GM23338 (cell line): ENCODE results near the gene FCRL6.

ENCODE experiments used
- EZH2 ChIP-seq: fragments of 200-600 bp; sonication (generic); IDR thresholded peaks from one replicate; pipeline ENCODE4 v1.8.0; 2017; ENCODE audit warnings: antibody characterized with exemption, mild to moderate bottlenecking, low read depth; ENCODE audit not compliant: unreplicated experiment
- POLR2AphosphoS5 ChIP-seq: IDR thresholded peaks from 2 replicates; pipeline ENCODE4 v1.6.1; 2016; ENCODE audit warnings: antibody characterized with exemption, low read depth
- TF ChIP-seq, protein P1 (sequence below), 2 experiments: fragments of 200-600 bp in 1 of 2; sonication (generic) in 1 of 2; conservative IDR thresholded peaks; 2 replicates each; pipeline versions ENCODE4 v1.5.1 to v1.6.1; 2016 to 2017; ENCODE audit warnings: antibody characterized with exemption in 2 of 2, low read depth in 2 of 2, mild to moderate bottlenecking in 2 of 2, moderate library complexity in 1 of 2
- TF ChIP-seq, protein P2 (sequence below): IDR thresholded peaks from one replicate; pipeline ENCODE4 v1.6.1; 2018; ENCODE audit warnings: antibody characterized with exemption; ENCODE audit not compliant: unreplicated experiment

DNA sequence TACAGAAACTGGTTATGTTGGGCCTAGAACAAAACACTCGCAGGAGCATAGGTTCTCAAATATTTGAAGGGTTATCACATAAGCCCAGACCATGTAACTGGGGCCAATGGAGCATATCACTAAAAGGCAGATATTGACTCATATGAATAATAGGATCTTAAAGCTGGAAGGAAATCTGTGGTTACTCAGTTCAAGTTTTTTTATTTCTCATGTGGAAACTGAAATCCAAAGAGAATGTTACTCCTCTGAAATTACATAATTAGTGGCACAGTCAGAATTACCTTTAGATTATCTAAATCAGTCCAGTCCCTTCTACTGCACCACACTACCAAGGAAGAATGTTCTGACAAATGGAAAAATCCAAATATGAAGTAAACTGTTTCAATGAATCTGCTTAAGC is 36.6 kb downstream of the FCRL6 start:
- TF ChIP-seq, protein P1, sequence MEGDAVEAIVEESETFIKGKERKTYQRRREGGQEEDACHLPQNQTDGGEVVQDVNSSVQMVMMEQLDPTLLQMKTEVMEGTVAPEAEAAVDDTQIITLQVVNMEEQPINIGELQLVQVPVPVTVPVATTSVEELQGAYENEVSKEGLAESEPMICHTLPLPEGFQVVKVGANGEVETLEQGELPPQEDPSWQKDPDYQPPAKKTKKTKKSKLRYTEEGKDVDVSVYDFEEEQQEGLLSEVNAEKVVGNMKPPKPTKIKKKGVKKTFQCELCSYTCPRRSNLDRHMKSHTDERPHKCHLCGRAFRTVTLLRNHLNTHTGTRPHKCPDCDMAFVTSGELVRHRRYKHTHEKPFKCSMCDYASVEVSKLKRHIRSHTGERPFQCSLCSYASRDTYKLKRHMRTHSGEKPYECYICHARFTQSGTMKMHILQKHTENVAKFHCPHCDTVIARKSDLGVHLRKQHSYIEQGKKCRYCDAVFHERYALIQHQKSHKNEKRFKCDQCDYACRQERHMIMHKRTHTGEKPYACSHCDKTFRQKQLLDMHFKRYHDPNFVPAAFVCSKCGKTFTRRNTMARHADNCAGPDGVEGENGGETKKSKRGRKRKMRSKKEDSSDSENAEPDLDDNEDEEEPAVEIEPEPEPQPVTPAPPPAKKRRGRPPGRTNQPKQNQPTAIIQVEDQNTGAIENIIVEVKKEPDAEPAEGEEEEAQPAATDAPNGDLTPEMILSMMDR (conservative IDR thresholded peaks at IDR 0.05; ENCODE audit: low read depth in 2 of 2) = no peak
- TF ChIP-seq, protein P2, sequence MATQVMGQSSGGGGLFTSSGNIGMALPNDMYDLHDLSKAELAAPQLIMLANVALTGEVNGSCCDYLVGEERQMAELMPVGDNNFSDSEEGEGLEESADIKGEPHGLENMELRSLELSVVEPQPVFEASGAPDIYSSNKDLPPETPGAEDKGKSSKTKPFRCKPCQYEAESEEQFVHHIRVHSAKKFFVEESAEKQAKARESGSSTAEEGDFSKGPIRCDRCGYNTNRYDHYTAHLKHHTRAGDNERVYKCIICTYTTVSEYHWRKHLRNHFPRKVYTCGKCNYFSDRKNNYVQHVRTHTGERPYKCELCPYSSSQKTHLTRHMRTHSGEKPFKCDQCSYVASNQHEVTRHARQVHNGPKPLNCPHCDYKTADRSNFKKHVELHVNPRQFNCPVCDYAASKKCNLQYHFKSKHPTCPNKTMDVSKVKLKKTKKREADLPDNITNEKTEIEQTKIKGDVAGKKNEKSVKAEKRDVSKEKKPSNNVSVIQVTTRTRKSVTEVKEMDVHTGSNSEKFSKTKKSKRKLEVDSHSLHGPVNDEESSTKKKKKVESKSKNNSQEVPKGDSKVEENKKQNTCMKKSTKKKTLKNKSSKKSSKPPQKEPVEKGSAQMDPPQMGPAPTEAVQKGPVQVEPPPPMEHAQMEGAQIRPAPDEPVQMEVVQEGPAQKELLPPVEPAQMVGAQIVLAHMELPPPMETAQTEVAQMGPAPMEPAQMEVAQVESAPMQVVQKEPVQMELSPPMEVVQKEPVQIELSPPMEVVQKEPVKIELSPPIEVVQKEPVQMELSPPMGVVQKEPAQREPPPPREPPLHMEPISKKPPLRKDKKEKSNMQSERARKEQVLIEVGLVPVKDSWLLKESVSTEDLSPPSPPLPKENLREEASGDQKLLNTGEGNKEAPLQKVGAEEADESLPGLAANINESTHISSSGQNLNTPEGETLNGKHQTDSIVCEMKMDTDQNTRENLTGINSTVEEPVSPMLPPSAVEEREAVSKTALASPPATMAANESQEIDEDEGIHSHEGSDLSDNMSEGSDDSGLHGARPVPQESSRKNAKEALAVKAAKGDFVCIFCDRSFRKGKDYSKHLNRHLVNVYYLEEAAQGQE = no peak
- no peak for TF ChIP-seq EZH2
- no peak for TF ChIP-seq POLR2AphosphoS5
